GM13976 (cell line): ENCODE measurements around the gene OR6F1.
"Not testable (repeated sequence)": the region's sequence is repeated elsewhere in the genome, so short reads cannot be mapped to it uniquely, and the experiment has no call there.

Source experiments
- DNase-seq: peaks from one replicate; pipeline ENCODE4 v3.0.0; 2012; ENCODE audit warnings: low spot score
- in situ Hi-C: fragments of 300-500 bp; cut with MboI; formaldehyde crosslinking; loops from one replicate; pipeline ENCODE4 v1.12.0; 2022; ENCODE audit warnings: low sequenced_read_pairs, mixed read lengths, inconsistent platforms; ENCODE audit not compliant: unreplicated experiment
- TF ChIP-seq, protein P1 (sequence below): IDR thresholded peaks from 2 replicates; pipeline ENCODE4 v1.5.1; 2012; ENCODE audit warnings: borderline replicate concordance, mild to moderate bottlenecking; ENCODE audit not compliant: insufficient read depth; ENCODE audit errors: extremely low read depth, missing control alignments, control extremely low read depth

Gene OR6F1

DNA sequence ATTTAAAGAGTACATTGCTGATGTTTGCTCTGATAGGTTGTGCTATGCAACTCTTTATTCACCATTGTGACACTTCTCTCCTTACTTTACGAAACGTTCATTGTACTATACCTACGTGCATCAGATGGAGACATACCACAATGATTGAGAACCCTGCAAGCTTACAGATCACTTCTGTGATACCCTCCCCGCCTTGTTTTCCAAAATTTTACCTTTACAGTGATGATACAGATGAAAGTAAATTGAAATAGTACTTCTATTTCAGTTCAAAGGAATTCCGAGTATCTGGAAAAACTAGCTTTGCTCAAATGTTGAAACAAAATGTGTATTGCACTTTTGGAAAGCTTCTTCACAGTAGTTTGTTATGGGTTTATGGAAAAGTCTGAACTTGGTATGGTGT is 25.3 kb upstream of the OR6F1 start:
- no peak for DNase-seq
- in situ Hi-C loops: no loop called here
- TF ChIP-seq, protein P1, sequence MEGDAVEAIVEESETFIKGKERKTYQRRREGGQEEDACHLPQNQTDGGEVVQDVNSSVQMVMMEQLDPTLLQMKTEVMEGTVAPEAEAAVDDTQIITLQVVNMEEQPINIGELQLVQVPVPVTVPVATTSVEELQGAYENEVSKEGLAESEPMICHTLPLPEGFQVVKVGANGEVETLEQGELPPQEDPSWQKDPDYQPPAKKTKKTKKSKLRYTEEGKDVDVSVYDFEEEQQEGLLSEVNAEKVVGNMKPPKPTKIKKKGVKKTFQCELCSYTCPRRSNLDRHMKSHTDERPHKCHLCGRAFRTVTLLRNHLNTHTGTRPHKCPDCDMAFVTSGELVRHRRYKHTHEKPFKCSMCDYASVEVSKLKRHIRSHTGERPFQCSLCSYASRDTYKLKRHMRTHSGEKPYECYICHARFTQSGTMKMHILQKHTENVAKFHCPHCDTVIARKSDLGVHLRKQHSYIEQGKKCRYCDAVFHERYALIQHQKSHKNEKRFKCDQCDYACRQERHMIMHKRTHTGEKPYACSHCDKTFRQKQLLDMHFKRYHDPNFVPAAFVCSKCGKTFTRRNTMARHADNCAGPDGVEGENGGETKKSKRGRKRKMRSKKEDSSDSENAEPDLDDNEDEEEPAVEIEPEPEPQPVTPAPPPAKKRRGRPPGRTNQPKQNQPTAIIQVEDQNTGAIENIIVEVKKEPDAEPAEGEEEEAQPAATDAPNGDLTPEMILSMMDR: no peak

- TF ChIP-seq, protein P1: no peak
- no peak for DNase-seq
- in situ Hi-C loops: no loop called here
Measured at GRCh38 chr1:247740721-247741120, 24.3 kb upstream of the OR6F1 start.

- in situ Hi-C loops: no loop called here
- TF ChIP-seq, protein P1: no peak
- no peak for DNase-seq
Measured at GRCh38 chr1:247738315-247738714, 21.9 kb upstream of the OR6F1 start, which contains the start of gene OR14K1. Gene OR14K1, plus strand, starts transcription at chr1:247738615. Its CDS starts 0 bp downstream, at chr1:247738615.

DNA sequence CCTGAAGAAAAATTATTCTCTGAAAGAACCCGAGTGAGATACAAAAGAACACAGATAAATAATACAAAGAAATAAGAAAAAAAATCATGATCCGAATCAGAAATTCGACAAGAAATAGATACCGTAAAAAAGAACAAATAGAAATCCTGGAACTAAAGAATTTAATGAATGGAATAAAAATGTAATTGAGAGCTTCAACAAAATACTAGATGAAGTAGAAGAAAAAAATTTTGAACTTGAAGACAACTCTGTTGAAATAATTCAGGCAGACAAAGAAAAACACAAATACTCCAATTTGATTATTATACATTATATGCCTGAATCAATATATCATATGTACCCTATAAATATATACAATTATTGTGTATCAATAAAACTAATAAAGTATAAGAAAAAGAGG is 4.8 kb upstream of the OR6F1 start:
- in situ Hi-C loops: no loop called here
- no peak for DNase-seq

GRCh38 chr1:247713753-247714152 is 2.7 kb downstream of the OR6F1 start:
- TF ChIP-seq, protein P1: no peak
- no peak for DNase-seq
- in situ Hi-C loops: no loop called here

More for the DNA sequence above, 4.8 kb upstream of the OR6F1 start:
- TF ChIP-seq, protein P1: no peak

DNA sequence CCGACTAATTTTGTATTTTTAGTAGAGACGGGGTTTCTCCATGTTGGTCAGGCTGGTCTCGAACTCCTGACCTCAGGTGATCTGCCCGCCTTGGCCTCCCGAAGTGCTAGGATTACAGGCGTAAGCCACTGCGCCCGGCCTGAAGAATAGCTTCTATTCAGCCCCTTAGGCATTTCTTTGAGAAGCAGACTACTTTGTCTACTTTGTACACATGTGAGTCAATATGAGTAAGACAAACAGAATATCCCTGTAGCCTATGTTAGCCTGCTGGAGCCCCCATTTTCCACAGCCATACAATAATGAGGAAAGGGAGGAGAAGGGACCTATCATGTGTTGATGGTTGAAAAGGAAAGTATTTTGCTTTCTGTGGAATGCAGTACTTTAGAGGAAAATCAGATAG is 5.8 kb downstream of the OR6F1 start:
- DNase-seq, in situ Hi-C loops: not testable (repeated sequence)

DNA sequence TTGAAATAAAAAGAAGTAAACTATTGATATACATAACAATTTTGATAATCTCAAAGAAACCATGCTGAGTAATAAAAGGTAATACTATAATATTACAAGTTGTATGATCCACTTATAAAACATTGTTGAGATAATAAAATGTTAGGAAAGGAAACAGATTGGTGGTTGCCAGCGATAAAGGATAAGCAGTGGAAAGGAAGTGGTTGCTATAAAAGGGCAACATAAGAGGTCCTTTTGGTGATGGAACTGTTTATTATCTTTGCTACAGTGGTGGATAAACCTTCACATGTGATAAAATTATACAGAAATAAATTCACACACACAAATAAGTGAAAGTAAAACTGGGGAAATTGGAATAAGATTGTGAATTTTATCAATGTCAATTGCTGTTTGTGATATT is 15.1 kb downstream of the OR6F1 start:
- TF ChIP-seq, protein P1: no peak
- DNase-seq: no peak
- in situ Hi-C loops: no loop called here
